ENCODE results near the gene R3HCC1L.
"Not testable (repeated sequence)": the region's sequence is repeated elsewhere in the genome, so short reads cannot be mapped to it uniquely, and the experiment has no call there.

R3HCC1L gene

DNA sequence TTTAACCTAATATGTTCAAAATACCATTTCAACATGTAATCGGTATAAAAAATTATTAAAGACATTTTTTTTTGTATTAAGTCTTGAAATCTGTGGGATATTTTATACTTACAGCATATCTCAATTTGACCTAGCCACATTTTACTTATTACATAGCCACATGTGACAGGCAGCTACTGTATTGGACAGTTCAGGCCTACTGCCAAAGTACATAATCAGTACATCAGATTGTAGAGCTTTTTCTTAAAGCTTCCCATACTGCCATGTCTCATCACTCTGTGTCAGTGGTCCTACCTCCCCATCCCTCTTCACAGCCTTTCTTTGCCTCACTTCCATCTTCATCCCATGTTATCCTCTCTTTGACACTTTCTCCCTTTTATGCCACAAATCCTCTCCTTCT is 90.5 kb downstream of the R3HCC1L start:
- in situ Hi-C loops (cut with MboI; ENCODE audit: low sequenced_read_pairs), result no loop called here

DNA sequence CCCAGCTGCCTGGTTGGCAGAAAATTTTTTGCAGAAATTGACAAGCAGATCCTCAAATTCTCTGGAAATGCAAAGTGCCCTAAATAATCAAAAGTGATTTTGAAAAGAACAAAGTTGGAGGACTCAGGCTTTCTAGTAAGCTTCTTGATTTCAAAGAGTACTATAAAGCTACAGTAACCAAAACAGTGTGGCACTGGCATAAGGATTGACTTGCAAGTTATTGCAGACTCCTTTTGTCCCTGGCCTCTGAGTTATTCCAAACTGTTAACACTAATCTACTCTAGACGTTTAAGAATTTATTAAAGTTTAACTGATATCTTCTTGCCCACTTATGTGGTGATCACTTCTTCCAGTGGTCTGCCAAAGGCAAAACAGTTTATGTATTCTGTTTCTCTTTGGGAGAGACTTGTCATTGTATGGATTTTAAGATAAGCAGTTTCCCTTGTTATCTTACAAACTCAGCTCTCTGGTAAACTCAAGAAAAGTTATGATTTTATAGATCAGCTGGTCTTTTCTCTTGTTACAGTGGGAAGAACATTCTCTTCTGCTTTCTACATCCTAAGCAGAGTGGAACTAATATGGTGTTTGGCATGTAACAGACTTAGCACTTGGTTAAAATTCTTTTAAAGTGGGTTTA is 92.2 kb downstream of the R3HCC1L start:
- in situ Hi-C loops (cut with MboI; ENCODE audit: low sequenced_read_pairs), result no loop called here

DNA sequence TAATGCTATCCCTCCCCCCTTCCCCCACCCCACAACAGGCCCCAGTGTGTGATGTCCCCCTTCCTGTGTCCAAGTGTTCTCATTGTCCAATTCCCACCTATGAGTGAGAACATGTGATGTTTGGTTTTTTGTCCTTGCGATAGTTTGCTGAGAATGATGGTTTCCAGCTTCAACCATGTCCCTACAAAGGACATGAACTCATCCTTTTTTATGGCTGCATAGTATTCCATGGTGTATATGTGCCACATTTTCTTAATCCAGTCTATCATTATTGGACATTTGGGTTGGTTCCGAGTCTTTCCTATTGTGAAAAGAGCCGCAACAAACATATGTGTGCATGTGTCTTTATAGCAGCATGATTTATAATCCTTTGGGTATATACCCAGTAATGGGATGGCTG is 93.3 kb downstream of the R3HCC1L start:
- in situ Hi-C loops (cut with MboI; ENCODE audit: low sequenced_read_pairs), result not testable (repeated sequence)

DNA sequence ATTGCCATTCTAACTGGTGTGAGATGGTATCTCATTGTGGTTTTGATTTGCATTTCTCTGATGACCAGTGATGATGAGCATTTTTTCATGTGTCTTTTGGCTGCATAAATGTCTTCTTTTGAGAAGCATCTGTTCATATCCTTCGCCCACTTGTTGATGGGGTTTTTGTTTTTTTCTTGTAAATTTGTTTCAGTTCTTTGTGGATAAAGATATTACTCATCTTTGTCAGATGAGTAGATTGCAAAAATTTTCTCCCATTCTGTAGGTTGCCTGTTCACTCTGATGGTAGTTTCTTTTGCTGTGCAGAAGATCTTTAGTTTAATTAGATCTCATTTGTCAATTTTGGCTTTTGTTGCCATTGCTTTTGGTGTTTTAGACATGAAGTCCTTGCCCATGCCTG is 93.8 kb downstream of the R3HCC1L start:
- in situ Hi-C loops (cut with MboI; ENCODE audit: low sequenced_read_pairs), result not testable (repeated sequence)

DNA sequence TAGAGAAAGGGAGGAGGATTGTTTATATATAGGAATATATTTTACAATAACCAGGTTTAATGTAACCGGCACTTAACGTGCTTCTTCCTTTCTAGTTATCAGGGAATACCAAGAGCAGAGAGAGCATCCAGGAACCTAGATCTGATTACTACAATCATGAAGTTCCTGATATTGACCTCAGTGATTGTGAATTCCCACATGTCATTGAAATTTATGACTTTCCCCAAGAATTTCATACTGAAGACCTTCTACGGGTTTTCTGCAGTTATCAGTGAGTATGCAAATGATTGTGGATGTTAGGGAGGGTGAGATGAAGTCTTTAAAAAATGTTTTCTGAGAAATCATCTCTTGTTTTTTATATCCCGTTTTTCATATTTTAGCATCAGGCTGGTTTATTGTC is 97.0 kb downstream of the R3HCC1L start:
- in situ Hi-C loops (cut with MboI; ENCODE audit: low sequenced_read_pairs), result no loop called here

DNA sequence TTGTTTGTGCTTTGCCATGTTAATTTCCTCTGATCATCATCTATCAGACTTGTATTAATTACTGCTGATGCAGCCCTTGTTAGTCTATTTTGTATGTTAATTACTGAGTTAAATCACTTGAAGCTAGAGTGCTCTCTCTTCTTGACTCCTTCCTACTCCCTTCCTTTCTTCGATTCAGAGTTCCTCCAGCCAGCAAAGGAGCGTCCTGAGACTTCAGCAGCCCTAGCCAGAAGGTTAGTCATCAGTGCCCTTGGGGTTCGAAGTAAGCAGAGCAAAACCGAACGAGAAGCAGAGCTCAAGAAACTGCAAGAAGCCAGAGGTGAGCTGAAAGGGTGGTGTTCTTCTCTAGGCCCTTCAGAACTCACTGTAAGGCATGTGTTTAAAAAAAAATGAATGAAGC is 101.4 kb downstream of the R3HCC1L start:
- in situ Hi-C loops (cut with MboI; ENCODE audit: low sequenced_read_pairs), result no loop called here

DNA sequence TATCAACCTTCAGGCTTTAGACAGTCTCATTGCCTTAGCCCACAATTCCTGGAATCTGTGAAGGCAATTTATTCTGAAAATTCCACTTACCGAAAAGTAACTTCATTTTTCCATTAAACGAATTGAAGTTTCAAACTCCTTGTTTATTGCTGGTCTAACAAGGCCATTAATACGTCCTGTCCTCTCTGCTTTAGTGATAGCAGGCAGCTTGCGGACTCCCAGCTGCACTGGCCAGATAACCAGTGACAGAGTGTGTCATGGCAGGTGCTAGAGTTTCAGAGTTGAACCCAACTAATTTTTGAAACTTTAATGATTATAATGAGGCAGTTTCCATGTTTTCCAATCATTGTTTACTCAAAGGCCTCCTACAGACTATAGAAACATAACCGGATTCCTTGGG is 102.4 kb downstream of the R3HCC1L start:
- in situ Hi-C loops (cut with MboI; ENCODE audit: low sequenced_read_pairs), result no loop called here

DNA sequence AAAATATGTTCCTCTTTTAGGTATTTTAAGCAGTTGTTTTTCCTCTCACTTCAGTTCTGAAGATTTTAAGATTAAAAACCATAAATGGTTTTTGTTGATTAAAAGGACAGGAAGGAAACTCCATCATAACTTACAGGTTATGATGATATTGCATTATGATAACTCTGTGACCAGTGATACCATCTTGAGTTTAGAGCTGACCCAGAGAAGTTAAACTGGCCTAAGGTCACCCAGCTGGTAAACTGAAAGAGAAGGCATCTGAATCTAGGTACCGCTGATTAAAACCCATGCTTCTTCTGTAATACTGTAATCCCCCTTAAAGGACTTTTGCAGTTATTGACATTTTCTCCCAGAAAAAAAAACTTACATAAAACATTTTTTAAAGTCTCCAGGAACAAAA is 103.9 kb downstream of the R3HCC1L start:
- in situ Hi-C loops (cut with MboI; ENCODE audit: low sequenced_read_pairs), result no loop called here

DNA sequence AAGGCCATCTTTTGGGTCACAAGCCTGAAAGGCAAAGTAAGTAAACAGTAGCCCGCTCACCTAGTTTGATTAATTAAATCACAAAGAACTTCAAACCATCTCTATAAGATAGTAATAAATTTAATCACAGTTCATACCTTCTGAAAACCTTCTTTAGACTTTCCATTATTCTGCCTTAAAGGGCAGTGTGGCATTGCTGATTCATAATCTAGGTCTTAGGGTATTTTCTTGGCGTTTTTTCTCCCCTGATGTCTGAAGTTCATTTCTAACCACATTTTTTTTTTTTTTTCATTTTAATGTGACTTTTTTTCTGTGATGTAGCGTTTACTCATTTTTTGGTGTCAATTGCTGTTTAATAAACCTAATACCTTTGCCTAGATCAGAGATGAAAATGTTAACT is 106.1 kb downstream of the R3HCC1L start:
- in situ Hi-C loops (cut with MboI; ENCODE audit: low sequenced_read_pairs), result no loop called here

DNA sequence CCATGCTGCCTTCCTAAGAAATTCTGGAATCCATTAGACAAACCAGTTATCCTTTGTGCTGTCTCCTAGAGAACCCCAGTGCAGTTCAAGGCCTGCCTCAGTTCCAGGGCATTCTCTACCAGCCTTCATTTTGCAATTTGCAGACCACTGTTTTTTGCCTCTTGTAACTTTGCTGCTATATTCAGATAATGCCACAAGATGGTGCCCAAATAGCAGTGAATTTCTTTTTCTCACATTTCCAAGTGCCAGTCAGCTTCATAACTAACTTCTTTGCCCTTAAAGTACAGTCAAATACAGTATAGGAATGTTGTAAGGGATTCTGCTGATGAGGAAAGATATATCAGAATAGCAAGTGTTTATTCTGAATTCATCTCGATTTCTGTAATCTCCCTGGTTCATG is 108.4 kb downstream of the R3HCC1L start:
- in situ Hi-C loops (cut with MboI; ENCODE audit: low sequenced_read_pairs), result no loop called here

DNA sequence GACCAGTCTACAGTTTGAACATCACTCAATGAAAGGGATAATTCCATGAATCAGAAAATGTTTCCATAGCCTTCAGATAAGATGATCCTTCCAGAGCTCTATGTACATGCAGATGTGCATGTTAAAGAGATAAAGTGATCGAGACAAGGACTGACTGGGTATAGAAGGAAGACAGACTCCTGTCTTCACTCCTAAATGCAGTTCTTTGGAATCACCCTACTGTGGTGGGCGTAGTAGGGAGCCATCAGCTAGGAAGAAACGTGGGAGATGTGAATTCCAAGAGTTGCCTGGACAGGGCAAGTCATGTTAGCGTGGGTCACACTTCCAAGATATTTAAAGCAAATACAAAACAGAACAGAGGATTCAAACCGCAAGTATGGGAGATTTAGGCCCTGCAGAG is 109.7 kb downstream of the R3HCC1L start:
- in situ Hi-C loops (cut with MboI; ENCODE audit: low sequenced_read_pairs), result no loop called here

DNA sequence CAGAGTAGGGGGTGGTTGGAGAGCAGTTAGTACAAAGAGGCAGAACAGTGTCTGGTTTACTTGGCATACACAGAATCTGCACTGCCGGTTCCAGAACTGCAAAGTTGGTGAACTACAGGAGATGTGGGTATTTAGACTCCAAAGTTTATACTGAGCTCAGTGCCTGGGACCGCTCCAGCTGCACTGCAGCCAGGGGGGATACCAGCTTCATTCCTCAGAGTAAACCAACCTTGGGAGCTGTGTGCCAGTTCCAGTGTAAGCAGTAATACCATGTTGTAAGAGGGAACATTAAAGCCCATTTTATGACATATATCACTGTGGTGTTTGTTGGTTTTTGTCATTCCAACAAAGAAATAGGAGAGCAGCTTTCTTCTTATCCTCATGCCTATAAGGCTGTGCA is 110.1 kb downstream of the R3HCC1L start:
- in situ Hi-C loops (cut with MboI; ENCODE audit: low sequenced_read_pairs), result no loop called here

DNA sequence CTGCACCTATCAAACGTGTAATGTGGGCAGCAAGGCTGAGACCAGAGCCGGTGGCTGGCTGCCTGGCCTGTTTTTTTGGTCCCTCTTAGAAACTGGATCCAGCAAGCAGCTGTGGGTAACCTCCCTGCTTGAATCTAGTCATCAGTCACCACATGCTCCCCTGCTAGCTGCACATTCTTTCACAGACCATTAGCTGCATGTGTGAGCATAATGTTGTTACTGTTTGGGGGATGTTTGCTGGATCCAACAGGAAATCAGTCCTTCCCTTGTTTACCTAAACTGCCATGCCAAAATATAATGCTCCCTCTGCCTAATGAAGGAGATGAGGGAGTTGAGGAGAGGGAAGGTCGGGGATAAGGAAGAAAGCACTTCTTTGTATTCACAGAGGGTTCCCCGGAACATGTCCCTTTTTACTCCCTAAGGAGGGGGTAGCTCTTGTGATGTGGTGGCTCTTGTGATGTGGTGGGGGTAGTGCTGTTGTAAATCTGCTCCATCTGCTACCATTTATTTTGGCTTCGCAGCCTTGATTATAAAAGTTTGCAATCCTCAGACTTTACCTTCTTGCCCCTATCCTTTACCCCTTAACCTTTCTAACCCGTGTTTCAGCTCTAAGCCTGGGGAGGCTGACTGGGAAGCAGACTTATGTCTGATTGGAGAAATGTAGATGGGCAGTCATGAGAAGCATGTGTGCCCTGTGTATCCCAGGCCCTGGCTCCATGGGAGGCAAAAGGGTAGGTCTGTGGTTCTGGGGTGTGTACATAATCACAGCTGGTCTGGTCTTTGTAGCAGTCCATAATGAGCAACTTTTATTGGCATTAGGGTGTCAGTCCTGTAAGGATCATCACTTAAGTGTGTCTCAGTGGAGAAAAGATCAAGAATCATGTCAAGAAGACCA is 112.7 kb downstream of the R3HCC1L start:
- in situ Hi-C loops (cut with MboI; ENCODE audit: low sequenced_read_pairs), result no loop called here

DNA sequence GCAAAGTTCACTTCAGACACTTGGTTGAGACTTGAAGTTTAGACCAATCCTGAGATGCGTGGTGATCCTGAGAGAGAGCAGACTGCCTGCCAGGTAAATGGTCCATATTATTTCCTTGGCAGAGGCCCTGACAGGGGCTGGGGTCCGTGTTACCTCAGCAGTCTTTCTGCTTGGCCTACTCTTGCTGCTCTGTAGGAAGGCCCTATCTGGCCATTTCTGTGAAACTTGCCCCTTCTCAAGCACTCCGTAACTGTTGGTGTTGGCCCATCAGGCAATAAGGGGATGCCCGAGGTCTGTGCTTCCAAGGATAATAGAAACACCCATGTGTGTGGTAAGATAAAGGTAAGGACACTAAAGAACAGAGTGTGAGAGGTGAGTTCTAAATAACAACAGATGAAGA is 113.6 kb downstream of the R3HCC1L start:
- in situ Hi-C loops (cut with MboI; ENCODE audit: low sequenced_read_pairs), result no loop called here

DNA sequence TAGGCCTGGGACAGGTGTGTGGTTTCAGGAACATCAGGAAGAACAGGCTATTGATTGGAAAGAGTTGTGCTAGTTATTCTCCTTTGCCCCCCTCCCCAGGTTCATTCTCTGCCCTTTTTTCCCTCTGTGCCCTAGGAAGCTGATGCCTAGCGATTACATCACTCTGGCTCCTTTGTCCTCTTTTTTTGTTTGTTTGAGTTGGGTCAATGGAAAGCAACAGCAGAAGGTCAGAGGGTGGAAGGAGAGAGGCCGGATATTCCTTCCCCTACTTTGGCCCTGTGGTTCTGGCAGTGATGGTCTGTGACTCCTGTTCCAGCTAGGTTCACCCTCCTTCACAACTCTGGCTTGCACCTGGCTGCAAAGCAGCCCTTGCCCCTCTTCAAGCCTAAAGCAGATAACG is 114.7 kb downstream of the R3HCC1L start:
- in situ Hi-C loops (cut with MboI; ENCODE audit: low sequenced_read_pairs), result no loop called here

DNA sequence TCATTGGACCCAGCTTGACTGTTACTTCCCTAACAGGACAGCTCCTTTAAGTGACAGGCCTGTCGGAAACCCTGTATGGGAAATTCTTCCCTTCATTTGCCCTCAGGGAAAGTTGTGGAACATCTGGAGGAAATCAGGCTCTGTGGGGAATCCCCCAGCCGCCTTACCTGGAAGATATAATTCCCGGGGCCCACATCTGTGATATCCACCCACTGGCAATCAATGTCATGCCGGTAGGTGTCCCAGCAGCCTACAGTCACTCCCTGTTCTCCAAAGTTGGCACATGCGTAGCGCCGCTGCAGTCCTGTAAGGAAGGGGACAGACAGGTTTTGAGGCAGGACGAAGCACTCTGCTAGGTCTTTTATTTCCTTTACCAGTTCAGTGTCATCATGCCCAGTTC is 116.9 kb downstream of the R3HCC1L start:
- in situ Hi-C loops (cut with MboI; ENCODE audit: low sequenced_read_pairs), result no loop called here

DNA sequence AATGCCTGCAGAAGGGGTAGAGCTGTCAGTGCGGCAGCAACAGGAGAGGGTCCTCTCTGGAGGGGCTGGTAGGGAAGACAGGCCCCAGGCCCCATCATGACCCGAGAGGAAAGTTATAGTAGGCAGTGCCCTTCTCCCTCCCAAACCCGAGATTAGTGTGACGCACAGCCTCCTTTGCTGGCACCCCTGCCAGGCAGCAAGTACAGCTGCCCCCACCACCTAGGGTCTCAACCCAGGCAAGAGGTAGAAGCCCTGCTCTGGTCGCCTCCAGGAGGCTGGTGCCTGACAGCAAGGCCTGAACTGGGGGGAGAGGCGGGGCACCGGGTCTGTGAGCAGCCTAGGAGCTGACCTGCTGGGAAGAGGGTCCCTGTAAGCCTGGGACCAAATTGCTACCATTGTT is 118.0 kb downstream of the R3HCC1L start:
- in situ Hi-C loops (cut with MboI; ENCODE audit: low sequenced_read_pairs), result no loop called here

DNA sequence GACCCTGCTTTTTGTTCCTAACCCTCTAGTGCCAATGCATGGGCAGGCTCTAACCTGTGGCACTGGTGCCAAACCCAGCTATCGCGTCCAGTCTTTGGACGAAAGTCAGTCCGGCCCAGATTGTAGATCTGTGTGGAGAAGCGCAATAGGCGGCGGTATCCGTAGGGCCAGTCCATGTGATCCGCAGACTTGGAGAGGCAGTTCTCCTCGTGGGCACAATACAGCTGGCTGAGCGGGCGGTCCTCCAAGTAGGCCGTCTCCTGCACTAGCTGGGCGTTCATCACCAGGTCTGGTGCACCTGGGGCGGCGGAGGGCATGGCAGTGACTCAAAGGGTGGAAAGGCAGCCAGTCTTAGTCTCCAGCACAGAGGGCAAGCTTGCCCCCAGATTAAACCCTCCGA is 119.0 kb downstream of the R3HCC1L start:
- in situ Hi-C loops (cut with MboI; ENCODE audit: low sequenced_read_pairs), result no loop called here

DNA sequence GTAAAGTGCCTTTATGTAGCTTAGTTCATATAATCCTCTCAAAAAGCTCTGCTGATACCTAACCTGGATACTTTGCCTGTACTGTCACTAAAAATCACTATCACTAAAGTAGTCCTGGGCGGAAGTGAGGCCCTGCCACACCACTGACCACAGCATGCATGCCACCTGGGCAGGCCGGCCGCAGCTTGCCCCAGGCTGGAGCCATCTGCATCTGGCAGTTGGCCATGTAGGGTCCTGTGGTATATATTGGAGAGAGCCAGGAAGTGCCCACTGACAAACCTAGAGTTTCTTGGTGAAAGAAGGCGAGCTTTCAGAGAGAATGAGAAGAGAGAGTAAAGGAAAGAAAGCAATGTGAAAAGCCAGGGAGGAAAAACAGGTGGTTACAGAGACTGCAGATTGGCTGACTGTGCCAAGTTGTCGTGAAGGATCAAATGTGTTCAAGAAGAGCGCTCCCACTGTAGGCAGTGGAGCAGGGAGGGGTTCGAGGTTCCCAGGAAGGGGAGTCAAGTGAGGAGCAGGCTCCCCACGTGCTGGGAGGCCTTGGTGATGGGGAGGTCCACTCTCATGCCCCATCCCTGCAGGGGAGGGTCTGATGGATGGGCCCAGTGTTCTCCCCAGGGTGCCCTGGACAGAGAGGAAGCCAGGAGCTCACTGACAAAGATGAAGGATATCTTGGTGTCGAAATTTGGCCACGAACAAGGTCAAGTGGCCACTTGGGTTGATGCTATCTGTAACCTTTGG is 119.9 kb downstream of the R3HCC1L start:
- in situ Hi-C loops (cut with MboI; ENCODE audit: low sequenced_read_pairs), result no loop called here

DNA sequence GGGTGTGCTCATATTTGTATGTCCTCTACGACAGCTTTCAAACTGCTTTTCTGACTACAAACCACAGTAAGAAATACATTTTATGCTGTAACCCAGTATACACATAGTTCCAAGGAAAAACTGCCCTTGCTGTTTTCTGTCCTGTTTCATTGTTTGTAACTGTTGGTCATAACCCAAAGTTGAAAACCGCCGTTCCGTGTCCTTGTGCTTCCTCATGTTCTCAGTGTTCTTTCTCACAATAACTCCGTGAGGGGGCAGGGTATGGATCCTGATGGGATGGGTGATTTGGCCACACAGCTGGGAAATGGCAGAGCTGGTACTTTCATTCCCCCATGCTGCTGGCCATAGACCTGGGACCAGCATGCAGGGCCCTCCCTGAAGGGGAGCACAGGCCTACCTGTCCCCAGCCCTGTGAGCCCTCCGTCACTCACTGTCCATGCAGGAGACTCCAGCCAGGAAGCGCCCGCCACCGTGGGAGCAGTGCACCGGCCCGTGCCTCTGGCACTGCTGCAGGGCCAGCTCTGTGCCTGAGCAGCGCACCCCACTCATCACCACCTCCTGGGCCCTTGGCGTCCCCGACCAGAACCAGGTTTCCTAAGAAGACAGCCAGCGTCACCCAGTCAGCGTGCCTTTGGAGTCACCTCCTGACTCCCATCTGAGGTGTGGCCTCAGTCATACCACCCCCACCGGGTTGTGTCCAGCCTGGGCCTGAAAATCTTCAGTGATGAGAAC is 120.9 kb downstream of the R3HCC1L start:
- in situ Hi-C loops (cut with MboI; ENCODE audit: low sequenced_read_pairs), result no loop called here

DNA sequence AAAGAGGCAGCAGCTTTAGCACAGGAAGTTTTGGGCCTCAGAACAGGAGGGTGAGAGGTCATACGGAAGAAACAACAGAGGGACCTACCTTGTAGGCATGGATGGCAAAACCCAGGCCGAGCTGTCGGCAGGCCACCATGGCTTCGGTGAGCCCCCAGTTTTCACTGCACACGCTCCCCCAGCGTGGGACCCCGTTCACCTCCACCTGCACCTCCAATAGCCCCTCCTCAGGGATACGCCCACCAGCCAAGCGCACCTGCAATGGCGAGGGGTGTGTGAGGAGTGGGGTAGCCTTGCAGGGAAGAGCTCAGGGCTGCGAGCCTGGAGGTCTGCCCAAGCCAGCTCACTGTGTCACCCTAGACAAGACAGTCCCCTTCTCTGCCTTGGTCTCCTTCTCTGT is 122.2 kb downstream of the R3HCC1L start:
- in situ Hi-C loops (cut with MboI; ENCODE audit: low sequenced_read_pairs), result no loop called here
